ENCODE data around the gene ANO8.
A peak's percentile ranks its signal among the peaks of the same experiment; 100 is the strongest.
"Not testable (repeated sequence)": the region's sequence is repeated elsewhere in the genome, so short reads cannot be mapped to it uniquely, and the experiment has no call there.

ANO8 gene

DNA sequence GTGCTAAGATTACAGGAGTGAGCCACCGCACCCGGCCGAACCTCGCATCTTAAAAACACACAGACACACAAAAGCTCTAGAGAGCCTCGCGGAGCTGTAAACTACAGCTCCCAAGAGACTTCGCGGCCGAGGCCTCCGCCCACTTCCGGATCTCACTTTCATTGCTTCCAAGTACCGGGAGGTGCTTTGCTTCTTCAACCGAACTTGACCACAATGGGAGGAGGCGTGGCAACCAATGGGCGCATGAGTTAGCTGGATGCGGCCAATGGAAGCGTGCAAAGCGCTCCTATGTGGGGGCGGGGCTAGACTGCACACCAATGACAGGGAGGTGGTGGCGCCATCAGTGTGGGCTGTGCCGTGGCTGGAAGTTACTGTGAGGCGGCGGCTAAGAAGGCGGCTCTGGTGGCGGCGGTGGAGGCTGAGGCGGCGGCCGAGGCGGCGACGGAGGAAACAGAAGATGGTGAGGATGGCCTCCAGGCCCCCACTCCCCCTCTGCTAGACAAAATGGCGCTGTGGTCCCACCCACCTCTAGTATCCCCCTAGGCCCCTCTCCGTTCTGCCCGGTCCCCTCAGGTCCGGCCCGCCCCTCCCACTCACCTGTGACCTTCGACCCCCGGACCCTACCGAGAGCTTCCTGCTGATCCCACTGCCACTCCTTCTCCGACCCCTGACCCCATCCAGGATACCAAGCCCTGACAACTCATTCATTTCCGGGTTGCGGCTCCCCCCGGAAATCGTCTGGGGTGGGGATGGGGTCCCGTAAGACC is 25.3 kb downstream of the ANO8 start, which contains the start of gene DDA1:
DDA1 (plus strand) TSS at position 366 of the 767 bp plus-strand sequence; CDS start at position 458, 92 bp downstream.
- peak; percentile 86 to 95 for DNase-seq

GRCh38 chr19:17307876-17308377 is 26.7 kb downstream of the ANO8 start:
- DNase-seq: no peak

- no peak for DNase-seq
These were observed 28.4 kb downstream of the ANO8 start for GRCh38 chr19:17306285-17306714.

GRCh38 chr19:17305517-17306284 is 29.0 kb downstream of the ANO8 start, which contains the start of gene MRPL34:
Gene MRPL34, plus strand, starts transcription at chr19:17305872. Its CDS starts 21 bp downstream, at chr19:17305893.
- peak; percentile 87 to 91 for DNase-seq

DNA sequence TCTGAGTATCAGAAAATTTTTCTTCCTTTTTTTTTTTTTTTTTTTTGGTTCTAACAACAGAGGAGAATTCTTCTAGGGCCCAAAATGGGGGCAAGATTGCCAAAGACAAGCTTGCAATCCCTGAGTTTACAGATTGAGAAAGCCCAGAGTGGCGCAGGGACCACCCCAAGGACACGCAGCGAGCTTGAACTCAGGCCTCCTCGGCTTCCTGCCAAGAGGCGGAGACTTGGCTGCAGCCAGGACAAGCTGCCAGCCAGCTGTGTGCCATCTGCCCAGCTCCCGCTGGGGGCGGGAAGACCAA is 29.5 kb downstream of the ANO8 start:
- no peak for DNase-seq

GRCh38 chr19:17304386-17305215 is 30.1 kb downstream of the ANO8 start:
- no peak for DNase-seq

GRCh38 chr19:17303940-17304267 is 30.8 kb downstream of the ANO8 start:
- DNase-seq: no peak

DNA sequence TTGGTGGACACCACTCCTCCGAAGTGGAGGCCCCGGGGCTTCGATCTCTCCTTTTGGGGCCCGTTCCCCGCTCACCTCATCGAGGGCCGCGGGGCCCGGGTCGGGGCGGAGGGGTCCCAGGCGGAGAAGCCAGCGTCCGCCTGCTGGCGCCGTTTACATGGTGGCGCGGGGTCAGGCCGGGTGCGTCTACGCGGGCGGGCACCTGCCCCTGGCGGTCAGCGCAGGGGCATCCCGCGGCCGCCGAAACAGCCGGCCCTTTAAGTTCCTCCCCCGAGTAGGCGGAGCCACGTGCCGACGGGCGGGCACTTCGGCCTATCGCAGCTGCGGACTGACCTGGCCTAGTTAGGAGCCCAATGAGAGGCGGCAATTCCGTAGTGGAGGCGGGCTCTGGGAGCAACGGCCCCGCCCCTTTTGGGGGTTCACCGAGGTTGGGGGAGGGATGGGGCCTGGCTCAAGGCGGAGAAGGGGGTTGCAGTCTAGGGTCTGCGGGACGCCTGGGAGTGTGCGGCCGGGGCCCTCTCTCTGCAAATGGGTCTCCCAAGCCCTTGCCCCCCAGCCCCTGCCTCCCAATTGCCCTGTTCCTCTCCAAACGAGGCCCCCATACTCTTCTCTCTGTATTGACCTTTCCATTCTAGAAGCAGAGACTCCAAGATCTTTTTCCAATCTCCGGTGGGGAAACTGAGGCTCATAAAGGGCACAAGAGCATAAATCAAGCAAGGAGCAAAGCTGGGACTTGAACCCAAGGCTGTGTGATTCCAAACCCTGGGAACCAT is 31.3 kb downstream of the ANO8 start, which contains the start of gene ABHD8:
ABHD8 (minus strand) TSS at position 259 of the 773 bp plus-strand sequence. CDS start 1,809 bp downstream, outside the sequence.
- peak; percentile 51 to 77 for DNase-seq

- DNase-seq: no peak
These were observed 32.1 kb downstream of the ANO8 start for GRCh38 chr19:17302391-17303166.

- DNase-seq: no peak
These were observed 33.5 kb downstream of the ANO8 start for GRCh38 chr19:17300992-17301619.

DNA sequence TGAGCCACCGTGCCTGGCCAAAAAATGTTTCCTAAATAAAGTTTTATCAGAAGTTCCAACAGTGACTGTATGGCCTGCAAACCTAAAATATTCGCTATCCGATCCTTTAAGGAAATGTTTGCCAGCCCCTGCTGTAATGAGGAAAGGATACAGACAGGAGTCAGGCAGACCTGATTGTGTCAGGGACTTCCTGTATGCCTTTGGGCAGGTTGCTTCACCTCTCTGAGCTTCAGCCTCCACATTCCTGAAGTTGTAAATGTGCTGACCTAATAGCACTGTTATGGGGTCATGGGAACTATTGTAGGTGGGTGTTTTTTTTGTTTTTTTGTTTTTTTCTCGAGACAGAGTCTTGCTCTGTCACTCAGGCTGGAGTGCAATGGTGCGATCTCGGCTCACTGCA is 37.7 kb downstream of the ANO8 start:
- no peak for DNase-seq

DNA sequence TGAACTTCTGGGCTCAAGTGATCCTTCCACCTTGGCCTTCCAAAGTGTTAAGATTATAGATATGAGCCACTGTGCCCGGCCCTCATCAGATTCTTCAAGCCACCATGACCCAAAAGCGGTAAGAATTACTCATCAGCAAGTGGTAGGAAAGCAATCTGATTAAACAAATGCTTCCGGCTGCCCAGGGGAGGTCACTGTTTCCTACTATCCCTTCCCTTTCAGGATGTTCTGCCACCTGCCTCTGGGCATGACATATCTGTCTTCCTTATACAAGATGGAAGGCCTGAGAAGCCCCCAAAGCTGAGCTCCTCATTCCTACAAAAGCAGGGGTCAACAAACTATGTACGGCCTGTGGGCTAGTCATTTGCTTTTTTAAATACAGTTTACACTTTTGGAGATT is 38.4 kb downstream of the ANO8 start:
- no peak for DNase-seq

GRCh38 chr19:17295551-17295950 is 39.1 kb downstream of the ANO8 start:
- not testable (repeated sequence) for DNase-seq

- DNase-seq: no peak
These were observed 40.4 kb downstream of the ANO8 start for GRCh38 chr19:17294051-17294891.

- DNase-seq: no peak
These were observed 41.0 kb downstream of the ANO8 start for GRCh38 chr19:17293605-17294004.

DNA sequence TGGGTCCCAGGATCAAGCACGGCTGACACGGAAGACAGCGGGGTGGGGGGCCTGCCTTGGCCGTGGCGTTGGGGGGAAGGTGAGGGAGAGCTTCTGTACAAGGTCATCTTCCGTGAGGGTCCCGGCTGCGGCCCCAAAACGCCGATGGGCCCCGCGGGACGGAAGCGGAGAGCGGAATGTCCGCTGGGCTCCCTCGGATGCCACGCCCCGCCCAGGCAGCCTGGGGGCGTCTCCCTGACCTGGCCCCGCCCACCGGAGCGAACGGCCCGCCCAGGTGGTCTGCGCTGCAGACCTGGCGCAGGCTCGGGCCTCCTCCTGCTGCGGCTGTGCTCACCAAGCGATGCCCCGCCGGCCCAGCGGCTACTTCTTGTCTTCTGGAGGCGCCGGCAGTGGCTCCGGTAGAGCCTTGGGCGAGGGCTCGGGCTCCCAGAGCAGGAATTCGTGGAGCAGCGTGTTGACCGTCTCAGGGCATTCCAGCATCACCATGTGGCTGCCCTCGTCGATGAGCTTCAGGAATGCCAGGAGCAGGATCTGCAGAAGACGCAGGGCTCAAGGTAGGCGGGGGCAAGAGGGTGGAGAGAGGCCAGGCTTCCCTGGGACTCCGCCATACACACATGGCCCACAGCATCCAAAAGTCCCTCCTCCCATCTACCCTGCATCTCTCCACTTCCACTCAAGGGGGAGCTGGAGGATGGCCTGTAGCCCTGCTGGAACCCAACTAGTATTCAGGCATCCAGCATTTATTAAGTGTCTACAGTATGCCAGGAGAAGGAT is 42.2 kb downstream of the ANO8 start:
- no peak for DNase-seq

- no peak for DNase-seq
These were observed 45.2 kb downstream of the ANO8 start for GRCh38 chr19:17289489-17289888.

GRCh38 chr19:17286752-17287151 is 47.9 kb downstream of the ANO8 start:
- DNase-seq: no peak

DNA sequence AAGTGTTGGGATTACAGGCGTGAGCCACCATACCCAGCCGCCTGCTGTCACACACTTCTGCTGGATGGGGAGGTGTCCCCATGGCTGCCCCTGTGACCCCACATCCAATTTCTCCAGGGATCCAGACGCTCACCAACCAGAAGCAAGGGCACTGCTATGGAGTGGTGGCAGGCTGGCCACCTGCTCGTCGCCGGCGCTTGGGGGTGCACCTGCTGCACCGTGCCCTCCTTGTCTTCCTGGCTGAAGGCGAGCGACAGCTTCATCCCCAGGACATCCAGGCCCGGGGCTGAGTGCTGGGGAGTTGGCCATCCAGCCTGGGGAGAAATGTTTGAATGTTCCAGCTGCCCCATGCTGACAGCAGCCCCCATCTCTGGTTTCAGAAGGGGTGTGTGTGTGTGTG is 48.4 kb downstream of the ANO8 start:
- DNase-seq: no peak

Measured in NCI-H187 (cell line).